GM12891 (cell line): ENCODE measurements around the gene STK17A.
"Not testable (repeated sequence)": the region's sequence is repeated elsewhere in the genome, so short reads cannot be mapped to it uniquely, and the experiment has no call there.

Source experiments
- DNase-seq: peaks from one replicate; pipeline ENCODE4 v3.0.0; 2011; ENCODE audit warnings: low spot score; ENCODE audit not compliant: insufficient read length
- FAIRE-seq: peaks from 2 replicates; lab custom pipeline; 2011; peaks lifted over from hg19 to GRCh38; lab: Jason Lieb, UNC
- PAX5 ChIP-seq: IDR thresholded peaks from 2 replicates; pipeline ENCODE4 v1.6.1; 2011; ENCODE audit warnings: low read length, moderate library complexity, mild to moderate bottlenecking; ENCODE audit not compliant: insufficient read depth, severe bottlenecking
- POLR2A ChIP-seq: IDR thresholded peaks from 2 replicates; pipeline ENCODE4 v1.6.1; 2011; ENCODE audit warnings: low read depth, low read length, control low read depth
- POLR2AphosphoS5 ChIP-seq: IDR thresholded peaks from 2 replicates; pipeline ENCODE4 v1.6.1; 2011; ENCODE audit warnings: low read depth, low read length, control low read depth
- POU2F2 ChIP-seq: IDR thresholded peaks from 2 replicates; pipeline ENCODE4 v1.6.1; 2011; ENCODE audit warnings: low read depth, mild to moderate bottlenecking, control low read depth, low read length, moderate library complexity
- SPI1 ChIP-seq: IDR thresholded peaks from 2 replicates; pipeline ENCODE4 v1.6.1; 2011; ENCODE audit warnings: low read depth, low read length, control low read depth
- TAF1 ChIP-seq: IDR thresholded peaks from 2 replicates; pipeline ENCODE4 v1.6.1; 2011; ENCODE audit warnings: low read depth, low read length, control low read depth

Gene STK17A

GRCh38 chr7:43619213-43620012 is 36.5 kb downstream of the STK17A start:
- FAIRE-seq, result no peak

GRCh38 chr7:43621729-43622448 is 39.0 kb downstream of the STK17A start:
- no peak for DNase-seq
- peak; percentile 70 for FAIRE-seq
- TF ChIP-seq POLR2A (no peak), SPI1 (no peak), PAX5 (no peak), POLR2AphosphoS5 (no peak), TAF1 (no peak), POU2F2 (no peak)

More at GRCh38 chr7:43619213-43620012, 36.5 kb downstream of the STK17A start:
- TF ChIP-seq POU2F2 (no peak), TAF1 (no peak), SPI1 (no peak), PAX5 (no peak), POLR2AphosphoS5 (no peak; the same call in 1 of the 2 replicates), POLR2A (no peak)
- no peak for DNase-seq

DNA sequence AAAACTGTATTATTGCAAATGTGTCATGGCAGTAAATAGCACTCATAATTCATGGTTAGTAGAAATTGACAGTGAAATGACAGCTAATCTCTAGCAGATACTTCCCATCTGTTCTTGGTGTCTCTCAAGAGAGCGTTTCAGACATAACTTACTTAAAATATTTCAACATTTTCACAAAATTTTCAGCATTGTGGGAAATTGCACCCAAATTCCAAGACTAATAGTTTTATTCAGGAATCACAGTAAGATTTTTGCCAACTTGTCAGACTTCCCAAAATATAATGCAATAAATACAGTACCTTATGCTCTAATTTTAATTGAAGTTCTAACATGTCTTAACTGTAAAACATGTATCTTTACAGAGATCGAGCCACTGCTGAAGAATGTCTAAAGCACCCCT is 41.2 kb downstream of the STK17A start:
- no peak for DNase-seq
- FAIRE-seq, result no peak

DNA sequence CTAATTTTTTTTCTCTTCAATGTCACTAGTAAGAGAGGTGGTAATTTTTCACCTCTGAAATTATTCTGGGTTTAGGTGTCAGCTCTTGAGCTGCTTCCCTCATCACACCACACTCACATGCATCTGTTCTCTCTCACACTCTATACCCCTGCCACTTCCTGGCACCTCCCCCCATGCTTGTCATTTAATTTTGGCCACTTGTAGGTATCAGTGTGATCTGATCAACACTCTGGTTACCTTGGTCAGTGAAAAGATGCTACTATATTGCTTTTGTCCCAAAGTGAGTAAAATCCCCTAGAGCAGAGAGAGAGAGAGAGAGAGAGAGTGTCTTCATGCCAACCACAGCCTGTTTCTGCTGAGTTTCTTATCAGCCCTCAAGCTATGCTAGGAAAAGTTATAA is 42.5 kb downstream of the STK17A start:
- TF ChIP-seq POLR2A (no peak; the same call in none of the 2 replicates), SPI1 (no peak), POLR2AphosphoS5 (peak; percentile 23; the same call in 1 of the 2 replicates), POU2F2 (0 out of 2 replicates have a peak, but pooled peaks have one; percentile 28)
- FAIRE-seq (peak; percentile 92), DNase-seq (no peak)

More for the DNA sequence above, 41.2 kb downstream of the STK17A start:
- no peak for TF ChIP-seq SPI1
- no peak for TF ChIP-seq TAF1
- no peak for TF ChIP-seq POLR2A
- no peak for TF ChIP-seq PAX5
- TF ChIP-seq POU2F2, result no peak
- no peak for TF ChIP-seq POLR2AphosphoS5

GRCh38 chr7:43625980-43626379 is 43.1 kb downstream of the STK17A start:
- peak; percentile 89 for FAIRE-seq
- TF ChIP-seq TAF1, result no peak
- TF ChIP-seq POLR2A, result no peak
- TF ChIP-seq SPI1, result no peak
- no peak for TF ChIP-seq PAX5
- TF ChIP-seq POLR2AphosphoS5, result no peak
- no peak for TF ChIP-seq POU2F2
- no peak for DNase-seq

DNA sequence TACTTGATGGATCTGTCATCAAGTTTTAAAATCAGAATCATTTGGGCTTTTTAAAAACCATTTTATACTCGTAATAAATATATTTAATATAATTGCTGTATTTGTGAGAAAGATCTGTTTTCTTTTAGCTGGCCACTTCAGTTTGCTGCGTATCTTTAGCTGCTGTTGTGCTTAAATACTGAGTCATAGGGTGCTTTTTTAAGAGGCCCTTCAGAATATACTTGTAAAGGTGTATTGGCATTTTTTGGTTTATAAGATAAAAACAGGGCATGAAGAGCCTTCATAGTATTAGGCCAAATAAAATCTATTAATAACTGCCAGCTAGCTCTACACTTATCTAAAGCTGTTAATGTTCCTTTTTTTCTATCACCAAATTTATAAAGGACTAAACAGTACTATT is 43.8 kb downstream of the STK17A start:
- FAIRE-seq (no peak), DNase-seq (no peak)
- TF ChIP-seq POU2F2 (no peak), POLR2AphosphoS5 (no peak; the same call in 1 of the 2 replicates)

- TF ChIP-seq POLR2A (peak; percentile 19; the same call in 1 of the 2 replicates), POLR2AphosphoS5 (peak; percentile 47; the same call in 1 of the 2 replicates)
- peak; percentile 81 for FAIRE-seq
Measured at GRCh38 chr7:43627798-43628197, 44.9 kb downstream of the STK17A start.

GRCh38 chr7:43628431-43628830 is 45.5 kb downstream of the STK17A start:
- no peak for DNase-seq
- TF ChIP-seq SPI1, result no peak
- no peak; the same call in 1 of the 2 replicates for TF ChIP-seq POLR2AphosphoS5
- no peak for TF ChIP-seq POU2F2
- TF ChIP-seq TAF1, result no peak
- no peak for FAIRE-seq

More at GRCh38 chr7:43627798-43628197, 44.9 kb downstream of the STK17A start:
- not testable (repeated sequence) for DNase-seq

GRCh38 chr7:43629857-43630256 is 46.9 kb downstream of the STK17A start:
- DNase-seq (no peak), FAIRE-seq (no peak)
- TF ChIP-seq POLR2AphosphoS5 (no peak), POU2F2 (no peak), PAX5 (no peak), POLR2A (no peak), SPI1 (no peak), TAF1 (no peak)
